HepG2 (cell line): ENCODE measurements around the gene PUS3. TPM values are rescaled to one million over a fixed set of nuclear protein-coding genes. Genes with fewer than 3 reads are reported as not detected.

Experiments
- ATAC-seq: fragments of 200-7000 bp; cut with Tn5 transposase; 3 replicates; pipeline ENCODE4 v1.9.1; 2020; ENCODE audit warnings: mild to moderate bottlenecking, moderate library complexity
- BruUV-seq: library from RNA; stranded (reverse); fragments of 400-500 nt; replicated peaks from 2 replicates; lab custom pipeline; 2021; lab: Mats Ljungman, UMichigan
- CTCF ChIA-PET: fragments of 300-600 bp; formaldehyde crosslinking; extraction: SDS; loops from one replicate; lab custom pipeline; 2021; ENCODE audit warnings: low total read pairs, inconsistent platforms, low intra/inter-chr PET ratio; lab: Yijun Ruan, JAX
- POLR2A ChIA-PET: fragments of 350-600 bp; sonication (Branson Sonifier 250); formaldehyde crosslinking; loops from one replicate; lab custom pipeline; 2020; ENCODE audit warnings: antibody characterized with exemption, inconsistent platforms; lab: Yijun Ruan, JAX
- DNase-seq: peaks from one replicate; pipeline ENCODE4 v3.0.0-alpha.2; 2015; ENCODE audit warnings: low spot score
- FAIRE-seq: peaks from 3 replicates; lab custom pipeline; 2011; peaks lifted over from hg19 to GRCh38; lab: Jason Lieb, UNC
- H2AFZ ChIP-seq: one replicate; pipeline ENCODE4 v1.6.1; 2011; ENCODE audit warnings: low read length, inconsistent platforms
- H3K27ac ChIP-seq: fragments of 300-600 bp; 3 replicates; pipeline ENCODE4 v1.8.0; 2011; ENCODE audit warnings: mixed run types, mild to moderate bottlenecking, mixed read lengths, low read length, inconsistent platforms; ENCODE audit not compliant: insufficient read depth; ENCODE audit errors: extremely low read length
- H3K27me3 ChIP-seq, 2 experiments: fragments of 200-600 bp in 1 of 2; 2 replicates in 1 of 2; 3 replicates in 1 of 2; pipeline versions ENCODE4 v1.6.0 to v1.8.0; 2011; ENCODE audit warnings: low read length in 2 of 2, mild to moderate bottlenecking in 2 of 2, moderate library complexity in 2 of 2, inconsistent platforms in 1 of 2; ENCODE audit not compliant: insufficient read depth in 2 of 2, control insufficient read depth in 1 of 2
- H3K36me3 ChIP-seq, 2 experiments: fragments of 200-600 bp in 1 of 2; replicated peaks in 1 of 2; 2 replicates in 1 of 2; 3 replicates in 1 of 2; pipeline versions ENCODE4 v1.5.1 to v1.8.0; 2011; ENCODE audit warnings: low read length in 2 of 2, inconsistent platforms in 1 of 2; ENCODE audit not compliant: insufficient read depth in 2 of 2, control insufficient read depth in 1 of 2
- H3K4me1 ChIP-seq: 2 replicates; pipeline ENCODE4 v1.5.1; 2012; ENCODE audit warnings: low read length, inconsistent platforms; ENCODE audit not compliant: insufficient read depth
- H3K4me2 ChIP-seq: 2 replicates; pipeline ENCODE4 v1.6.0; 2011; ENCODE audit warnings: low read depth, low read length, inconsistent platforms
- H3K4me3 ChIP-seq, 3 experiments: fragments of 200-600 bp in 1 of 3; sonication (generic), shearing (Covaris generic) in 1 of 3; replicated peaks in 1 of 3; 2 replicates each; pipeline ENCODE4 v1.5.1; 2011 to 2016; ENCODE audit warnings: low read length in 3 of 3, inconsistent platforms in 2 of 3, low read depth in 2 of 3, mild to moderate bottlenecking in 2 of 3, control low read depth in 1 of 3, mixed read lengths in 1 of 3; ENCODE audit not compliant: insufficient read depth in 1 of 3
- H3K79me2 ChIP-seq: one replicate; pipeline ENCODE4 v1.6.1; 2011; ENCODE audit warnings: low read length, inconsistent platforms; ENCODE audit not compliant: insufficient read depth
- H3K9ac ChIP-seq: 2 replicates; pipeline ENCODE4 v1.6.0; 2011; ENCODE audit warnings: mild to moderate bottlenecking, low read depth, low read length, inconsistent platforms; ENCODE audit not compliant: insufficient read depth
- H3K9me3 ChIP-seq: 2 replicates; pipeline ENCODE4 v1.5.1; 2012; ENCODE audit warnings: mild to moderate bottlenecking, low read length
- H4K20me1 ChIP-seq: 2 replicates; pipeline ENCODE4 v1.6.0; 2011; ENCODE audit warnings: inconsistent platforms, mild to moderate bottlenecking, low read length, moderate library complexity; ENCODE audit not compliant: insufficient read depth
- ATF6 ChIP-seq: sonication (generic); formaldehyde crosslinking; conservative IDR thresholded peaks from 2 replicates; pipeline ENCODE4 v1.4.0; 2020; ENCODE audit warnings: missing genetic modification reagents
- GABPA ChIP-seq, 2 experiments: IDR thresholded peaks; 2 replicates each; pipeline ENCODE4 v1.6.1; 2011 to 2016; ENCODE audit warnings: low read depth in 2 of 2, low read length in 1 of 2, missing biosample characterization in 1 of 2, missing genetic modification characterization in 1 of 2
- GATAD1 ChIP-seq: IDR thresholded peaks from 2 replicates; pipeline ENCODE4 v1.6.1; 2016; ENCODE audit warnings: missing genetic modification reagents, missing compliant biosample characterization
- KLF12 ChIP-seq: sonication (generic); formaldehyde crosslinking; IDR thresholded peaks from 2 replicates; pipeline ENCODE4 v1.4.0; 2020; ENCODE audit warnings: missing genetic modification reagents, borderline replicate concordance
- KMT2B ChIP-seq: IDR thresholded peaks from 2 replicates; pipeline ENCODE4 v1.6.1; 2016; ENCODE audit warnings: missing genetic modification reagents, missing compliant biosample characterization
- PAF1 ChIP-seq: IDR thresholded peaks from 2 replicates; pipeline ENCODE4 v1.6.1; 2016; ENCODE audit warnings: missing genetic modification reagents, missing compliant biosample characterization
- PRDM4 ChIP-seq: sonication (generic); formaldehyde crosslinking; IDR thresholded peaks from 2 replicates; pipeline ENCODE4 v1.9.0; 2021; ENCODE audit warnings: missing genetic modification reagents, borderline replicate concordance
- REL ChIP-seq: sonication (generic); formaldehyde crosslinking; conservative IDR thresholded peaks from 2 replicates; pipeline ENCODE4 v1.8.0; 2022; ENCODE audit warnings: mild to moderate bottlenecking, missing genetic modification reagents, moderate library complexity
- SOX5 ChIP-seq: IDR thresholded peaks from 2 replicates; pipeline ENCODE4 v1.6.1; 2016; ENCODE audit warnings: borderline replicate concordance
- STAT6 ChIP-seq: sonication (generic); formaldehyde crosslinking; IDR thresholded peaks from 2 replicates; pipeline ENCODE4 v1.4.0; 2020; ENCODE audit warnings: missing genetic modification reagents, mild to moderate bottlenecking, borderline replicate concordance
- TAF1 ChIP-seq: sonication (generic); formaldehyde crosslinking; IDR thresholded peaks from 2 replicates; pipeline ENCODE4 v1.4.0; 2020; ENCODE audit warnings: missing genetic modification reagents
- ZNF282 ChIP-seq: fragments of 450-650 bp; IDR thresholded peaks from 2 replicates; pipeline ENCODE4 v1.6.1; 2018; ENCODE audit not compliant: partially characterized antibody
- ZNF331 ChIP-seq: sonication (generic); formaldehyde crosslinking; IDR thresholded peaks from 2 replicates; pipeline ENCODE4 v1.4.0; 2020; ENCODE audit warnings: missing genetic modification reagents
- ZNF562 ChIP-seq: sonication (generic); formaldehyde crosslinking; IDR thresholded peaks from 2 replicates; pipeline ENCODE4 v1.8.0; 2022; ENCODE audit warnings: missing genetic modification reagents, borderline replicate concordance
- ZNF704 ChIP-seq: sonication (generic); formaldehyde crosslinking; IDR thresholded peaks from 2 replicates; pipeline ENCODE4 v1.8.1; 2023; ENCODE audit warnings: mild to moderate bottlenecking, inconsistent platforms, moderate library complexity, missing genetic modification reagents, borderline replicate concordance
- WGBS: methylation state at CpG from one replicate; pipeline ENCODE4 v1.1.6; 2017; ENCODE audit warnings: low lambda C conversion rate; 5-methylcytosine and 5-hydroxymethylcytosine counted together
- in situ Hi-C: cut with HindIII; loops from 2 replicates; pipeline ENCODE4 v1.10.0; 2017; ENCODE audit warnings: low pct_unique_long_range_greater_than_20kb; ENCODE audit not compliant: extremely low pct_ligation_motif_present
- intact Hi-C: fragments of 100-400 bp; cut with micrococcal nuclease; formaldehyde crosslinking; loops from one replicate; pipeline ENCODE4 v1.10.0; 2022; ENCODE audit not compliant: unreplicated experiment
- polyA plus RNA-seq, 8 experiments: library from polyadenylated mRNA; depleted of rRNA in 3 of 8; stranded (reverse) in 7 of 8; unstranded in 1 of 8; fragments of >200 nt; fragmentation: Illumina TruSeq in 4 of 8; extraction: Trizol in 4 of 8; gene quantifications; 2 replicates each; pipeline versions ENCODE4 v1.2.1 to v1.2.3, GENCODE V29; 2011 to 2016; ENCODE audit warnings: low read depth in 4 of 8, missing spikeins in 1 of 8, mixed read lengths in 1 of 8; ENCODE audit not compliant: insufficient read depth in 1 of 8
- total RNA-seq, 5 experiments: library from RNA; depleted of rRNA; stranded (reverse); fragments of >200 nt; fragmentation: Illumina TruSeq; extraction: Trizol; gene quantifications; 2 replicates each; pipeline ENCODE4 v1.2.3, GENCODE V29; 2016; ENCODE audit warnings: low read depth in 1 of 5

The PUS3 gene
- total and polyA plus RNA-seq, 2 of the 13 experiments (the other 11 are each of a cell fraction or from before 2014, with no cell fraction given): 6.0 to 18.2 TPM

- TF ChIP-seq ZNF704 (CRISPR knock-in tag): no peak
- TF ChIP-seq REL (CRISPR knock-in tag): no peak
Measured at GRCh38 chr11:125923012-125923579, 20.1 kb upstream of the PUS3 start (continued).

GRCh38 chr11:125922156-125922555 is 19.1 kb upstream of the PUS3 start:
- in situ Hi-C loops: loop anchor here (5.0 kb wide), 1 partner anchor 265 kb away; no protein-coding TSS in a partner anchor
- intact Hi-C loops: no loop called here
- Histone ChIP-seq H3K27ac (no peak overlapping the region), H3K36me3 (no peaks in the 10 kb centered on the region), H3K4me2 (peak overlapping the region; percentile 39), H2AFZ (no peak overlapping the region), H3K9me3 (no peaks in the 10 kb centered on the region), H3K27me3 (peaks cover 0 to 1% of the 10 kb centered on the region in 2 experiments; a peak in 1 of 5 replicates), H3K9ac (no peak overlapping the region), H3K4me3 (no peak overlapping the region), H3K79me2 (no peaks in the 10 kb centered on the region), H4K20me1 (no peaks in the 10 kb centered on the region), H3K4me1 (peaks cover 71% of the 10 kb centered on the region)
- 56% methylated on average over 3 of the region's 3 CpGs for WGBS
- ChIA-PET CTCF (interaction anchor here (1.7 to 2.2 kb wide), 2 partner anchors 139 to 272 kb away, joined by 14 to 24 read pairs; partner anchors contain the start of gene CDON), POLR2A (no interaction called here)
- no TSS peak for BruUV-seq
- FAIRE-seq (no peak), ATAC-seq (no peak), DNase-seq (no peak)
- TF ChIP-seq KMT2B (CRISPR knock-in tag): no peak
- TF ChIP-seq STAT6 (CRISPR knock-in tag): no peak
- no peak for TF ChIP-seq KLF12 (CRISPR knock-in tag)
- TF ChIP-seq ZNF282: no peak
- no peak for TF ChIP-seq GATAD1
- TF ChIP-seq ATF6 (CRISPR knock-in tag): no peak
- TF ChIP-seq ZNF331 (CRISPR knock-in tag): no peak
- no peak for TF ChIP-seq SOX5 (CRISPR knock-in tag)
- no peak for TF ChIP-seq TAF1
- no peak for TF ChIP-seq GABPA (IDR thresholded peaks at IDR 0.05; ENCODE audit: low read depth, low read length)
- no peak for TF ChIP-seq GABPA (CRISPR knock-in tag; IDR thresholded peaks at IDR 0.05; ENCODE audit: low read depth)
- no peak for TF ChIP-seq PAF1
- TF ChIP-seq PRDM4 (CRISPR knock-in tag): no peak
- no peak for TF ChIP-seq ZNF562 (CRISPR knock-in tag)
